HG03097 (cell line): ENCODE measurements around the gene ZDHHC24.
A peak's percentile ranks its signal among the peaks of the same experiment; 100 is the strongest.
"Not testable (repeated sequence)": the region's sequence is repeated elsewhere in the genome, so short reads cannot be mapped to it uniquely, and the experiment has no call there.

Experiments
- ATAC-seq: cut with Tn5 transposase; IDR thresholded peaks from one replicate; pipeline ENCODE4 v1.9.1; 2021; ENCODE audit not compliant: unreplicated experiment, low FRiP score

ZDHHC24 gene

GRCh38 chr11:66546966-66547661, 1.3 kb upstream of the ZDHHC24 start:
- no peak for ATAC-seq

DNA sequence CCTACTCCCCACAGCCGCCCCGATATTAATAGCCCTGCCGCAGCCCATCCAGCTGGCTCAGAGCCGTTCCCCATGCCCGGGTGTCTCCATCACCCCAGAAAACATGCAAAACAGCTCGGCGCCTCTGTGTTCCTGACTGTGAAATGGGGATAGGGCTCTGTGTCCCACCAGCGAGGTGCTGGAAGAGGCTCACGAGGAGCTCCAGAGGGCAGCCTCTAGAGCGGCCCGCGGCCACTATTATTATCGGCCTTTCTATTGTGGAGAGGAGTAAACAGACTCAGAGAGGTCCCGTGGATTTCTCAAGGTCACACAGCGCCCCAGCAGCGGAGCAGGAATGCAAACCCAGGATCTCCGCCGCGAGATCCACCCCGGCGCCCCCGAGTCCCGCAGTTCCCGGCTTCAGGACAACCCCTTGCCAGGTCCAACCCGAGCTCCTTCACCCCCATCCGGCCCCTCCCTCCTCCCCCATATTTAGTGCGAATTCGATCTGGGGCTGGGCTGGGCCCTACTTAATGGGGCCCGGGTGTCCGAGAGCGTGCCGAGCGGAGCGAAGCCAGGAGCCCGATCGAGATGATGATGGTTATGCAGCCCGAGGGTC, 619 bp upstream of the ZDHHC24 start, which contains the start of gene ACTN3:
TSS of gene ACTN3 (plus strand) at position 536 of the 598 bp plus-strand sequence. CDS start at position 571, 35 bp downstream.
- no peak for ATAC-seq

GRCh38 chr11:66544952-66545351, 896 bp downstream of the ZDHHC24 start:
- not testable (repeated sequence) for ATAC-seq

DNA sequence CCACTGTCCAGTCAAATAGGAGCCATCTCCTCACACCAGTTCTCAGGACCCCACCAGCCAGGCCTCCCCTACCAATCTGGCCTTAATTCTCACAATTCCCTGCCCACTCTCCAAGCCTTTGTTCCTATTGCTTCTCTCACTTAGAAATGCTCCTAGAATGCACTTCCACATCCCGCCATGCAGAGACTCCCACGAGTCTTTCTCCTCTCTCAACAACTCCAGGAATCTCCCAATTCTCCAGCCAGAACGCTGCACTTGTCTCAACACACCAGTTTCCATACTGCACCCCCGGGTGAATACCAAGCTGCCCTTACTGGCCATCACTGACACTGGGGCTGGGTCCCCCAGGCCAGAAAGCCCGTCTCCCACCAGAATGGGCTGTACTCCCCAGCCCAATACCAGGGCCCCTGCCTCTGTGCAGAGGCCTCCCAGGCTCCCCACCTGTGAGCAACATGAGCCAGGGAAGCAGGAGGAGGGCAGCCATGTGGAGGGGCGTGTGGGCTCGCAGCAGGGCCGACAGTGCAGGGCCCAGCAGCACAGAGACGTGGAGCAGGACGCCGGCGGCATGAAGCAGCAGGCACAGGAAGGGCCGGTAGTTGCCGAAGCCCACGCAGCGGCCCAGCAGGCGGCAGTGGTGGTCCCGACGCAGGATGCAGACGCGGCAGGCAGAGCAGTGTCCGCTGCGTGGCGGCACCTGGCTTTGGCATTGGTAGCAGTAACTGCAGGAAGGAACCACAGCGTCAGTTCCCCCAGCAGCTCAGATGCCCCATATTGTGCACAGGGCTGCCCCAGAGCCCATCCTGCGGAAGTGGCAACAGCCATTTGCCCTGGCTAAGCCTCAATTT, 2.4 kb downstream of the ZDHHC24 start:
- ATAC-seq, result peak; percentile 36

- ATAC-seq, result no peak
Observed at GRCh38 chr11:66542362-66542761, 3.5 kb downstream of the ZDHHC24 start.

DNA sequence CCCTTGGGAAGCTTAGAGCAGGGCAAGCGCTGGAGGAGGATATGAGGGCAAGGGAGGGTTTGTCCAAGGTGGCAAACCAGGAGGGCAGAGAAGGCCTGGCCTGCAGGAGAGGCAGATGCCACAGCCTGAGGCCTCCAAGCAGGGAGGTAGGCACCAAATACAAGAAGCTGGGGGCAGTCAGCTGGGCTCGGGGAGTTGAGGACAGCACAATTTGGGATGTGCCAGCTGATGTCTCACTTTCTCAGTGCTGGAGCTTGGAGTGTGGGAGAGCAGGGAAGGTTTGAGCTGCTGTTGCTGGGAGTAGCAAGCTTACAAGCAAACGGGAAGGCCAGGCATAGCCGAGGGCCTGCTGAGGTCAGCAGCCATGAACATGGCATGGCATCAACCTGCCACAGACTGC, 4.0 kb downstream of the ZDHHC24 start:
- no peak for ATAC-seq

GRCh38 chr11:66540598-66540997, 5.2 kb downstream of the ZDHHC24 start:
- ATAC-seq, result not testable (repeated sequence)

GRCh38 chr11:66539870-66540213, 6.0 kb downstream of the ZDHHC24 start:
- no peak for ATAC-seq

- ATAC-seq, result no peak
Observed at GRCh38 chr11:66539170-66539869, 6.5 kb downstream of the ZDHHC24 start.

- no peak for ATAC-seq
Observed at GRCh38 chr11:66532784-66533183, 13.1 kb downstream of the ZDHHC24 start.

- no peak for ATAC-seq
Observed at GRCh38 chr11:66531841-66532240, 14.0 kb downstream of the ZDHHC24 start.

DNA sequence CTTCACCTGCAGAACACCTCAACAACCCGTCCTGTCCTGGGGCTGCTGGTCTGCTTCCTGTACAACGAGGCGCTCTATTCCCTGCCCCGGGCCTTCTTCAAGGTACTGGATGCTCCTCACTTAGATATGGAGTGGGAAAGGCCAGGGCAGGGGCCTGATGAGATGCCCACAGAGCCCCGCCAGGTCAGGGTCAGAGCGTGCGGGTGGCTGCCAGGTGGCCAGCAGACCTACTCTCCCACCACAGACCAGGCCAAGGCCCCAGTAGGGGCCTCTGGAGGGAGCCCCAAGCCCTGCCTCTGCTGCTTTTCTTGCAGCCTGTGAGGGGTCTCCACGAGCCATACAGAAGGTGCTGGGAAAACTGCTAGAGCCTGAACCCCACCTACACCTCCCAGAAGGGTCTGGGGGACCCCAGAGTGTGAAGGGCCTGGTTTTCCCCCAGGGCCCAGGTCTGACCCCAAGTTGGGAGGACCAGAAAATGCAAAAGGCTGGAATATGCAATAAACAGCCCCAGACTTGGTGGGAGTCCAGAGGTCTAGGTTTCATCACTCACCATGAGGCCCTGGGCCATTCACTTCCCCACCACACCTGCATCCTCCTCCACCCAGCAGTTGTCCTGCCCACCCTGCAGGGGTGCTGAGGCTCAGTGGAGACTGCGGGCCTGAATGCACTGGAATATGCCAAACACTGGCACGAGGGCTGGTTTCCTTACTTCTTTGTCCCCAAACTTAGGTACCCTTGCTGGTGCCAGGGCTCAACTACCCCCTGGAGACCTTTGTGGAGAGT, 14.7 kb downstream of the ZDHHC24 start:
- ATAC-seq, result no peak

GRCh38 chr11:66529655-66530054, 16.2 kb downstream of the ZDHHC24 start:
- no peak for ATAC-seq

DNA sequence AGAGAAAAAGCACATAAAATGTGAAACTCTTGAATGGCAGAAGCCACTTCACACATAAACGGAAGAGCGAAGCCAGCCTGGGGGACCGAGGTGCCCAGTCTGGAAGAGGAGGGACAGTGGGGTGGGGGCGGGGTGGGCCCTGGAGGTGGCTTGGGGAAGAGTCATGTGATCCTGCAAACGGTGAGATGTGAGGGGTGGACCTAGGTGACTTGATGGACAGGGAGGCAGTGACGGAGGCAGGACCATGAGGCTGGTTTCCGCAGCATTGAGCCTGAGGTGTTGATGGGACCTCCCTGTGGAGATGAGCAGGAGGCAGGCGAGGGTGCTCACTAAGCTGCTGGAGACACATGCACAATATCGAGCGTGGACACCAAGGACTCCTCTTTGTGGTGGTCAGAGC, 16.8 kb downstream of the ZDHHC24 start:
- ATAC-seq, result no peak

GRCh38 chr11:66524304-66525040, 21.4 kb downstream of the ZDHHC24 start:
- no peak for ATAC-seq

- no peak for ATAC-seq
Observed at GRCh38 chr11:66523611-66524010, 22.2 kb downstream of the ZDHHC24 start.

GRCh38 chr11:66510990-66511339, 34.9 kb downstream of the ZDHHC24 start:
- ATAC-seq, result no peak

- peak; percentile 82 for ATAC-seq
Observed at GRCh38 chr11:66510271-66510989, 35.4 kb downstream of the ZDHHC24 start, which contains the start of gene BBS1. BBS1 (plus strand) TSS chr11:66510635; CDS start chr11:66510660, 25 bp downstream.

DNA sequence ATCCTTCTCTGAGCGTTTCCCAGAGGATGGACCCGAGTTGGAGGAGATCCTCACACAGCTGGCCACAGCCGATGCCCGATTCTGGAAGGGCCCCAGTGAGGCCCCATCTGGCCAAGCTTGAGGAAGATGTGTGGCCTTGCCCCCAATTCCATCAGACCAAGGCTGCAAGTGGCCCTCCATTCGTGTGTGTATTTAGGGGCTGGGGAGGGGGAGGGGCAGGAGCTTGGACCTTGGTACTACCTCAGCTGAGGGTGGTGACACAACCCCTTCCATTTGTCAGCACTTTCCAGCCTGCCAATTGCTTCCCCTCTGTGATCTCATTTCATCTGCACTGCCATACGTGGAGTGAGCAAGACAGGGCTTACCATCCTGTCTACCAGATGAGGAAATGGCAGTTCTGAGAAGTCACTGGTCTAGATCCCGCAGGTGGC, 36.7 kb downstream of the ZDHHC24 start:
- no peak for ATAC-seq
